ENCODE measurements around the gene GPC6.

DNA sequence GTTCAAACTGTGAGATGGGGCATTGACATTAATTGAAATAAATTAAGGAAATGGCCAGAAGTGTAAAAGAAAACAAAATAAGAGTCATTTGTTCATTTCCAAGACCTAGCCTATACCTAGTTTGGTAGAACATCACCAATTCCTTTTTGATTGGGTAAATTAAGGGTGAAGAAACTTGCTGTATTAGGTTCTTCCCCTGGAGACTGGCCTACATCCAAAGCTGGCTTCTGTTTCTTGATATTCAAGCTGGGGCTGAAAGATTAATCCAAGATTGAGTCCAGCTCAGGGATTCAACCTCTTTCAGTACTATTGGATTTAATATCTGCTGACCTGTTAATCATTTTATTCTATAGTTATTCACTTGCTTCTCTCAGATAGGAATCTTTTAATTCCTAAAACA is 183.2 kb downstream of the GPC6 start:
- TF ChIP-seq, protein P1, sequence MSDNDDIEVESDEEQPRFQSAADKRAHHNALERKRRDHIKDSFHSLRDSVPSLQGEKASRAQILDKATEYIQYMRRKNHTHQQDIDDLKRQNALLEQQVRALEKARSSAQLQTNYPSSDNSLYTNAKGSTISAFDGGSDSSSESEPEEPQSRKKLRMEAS (IDR thresholded peaks at IDR 0.05; ENCODE audit: low read depth): no peak
- TF ChIP-seq, protein P2, sequence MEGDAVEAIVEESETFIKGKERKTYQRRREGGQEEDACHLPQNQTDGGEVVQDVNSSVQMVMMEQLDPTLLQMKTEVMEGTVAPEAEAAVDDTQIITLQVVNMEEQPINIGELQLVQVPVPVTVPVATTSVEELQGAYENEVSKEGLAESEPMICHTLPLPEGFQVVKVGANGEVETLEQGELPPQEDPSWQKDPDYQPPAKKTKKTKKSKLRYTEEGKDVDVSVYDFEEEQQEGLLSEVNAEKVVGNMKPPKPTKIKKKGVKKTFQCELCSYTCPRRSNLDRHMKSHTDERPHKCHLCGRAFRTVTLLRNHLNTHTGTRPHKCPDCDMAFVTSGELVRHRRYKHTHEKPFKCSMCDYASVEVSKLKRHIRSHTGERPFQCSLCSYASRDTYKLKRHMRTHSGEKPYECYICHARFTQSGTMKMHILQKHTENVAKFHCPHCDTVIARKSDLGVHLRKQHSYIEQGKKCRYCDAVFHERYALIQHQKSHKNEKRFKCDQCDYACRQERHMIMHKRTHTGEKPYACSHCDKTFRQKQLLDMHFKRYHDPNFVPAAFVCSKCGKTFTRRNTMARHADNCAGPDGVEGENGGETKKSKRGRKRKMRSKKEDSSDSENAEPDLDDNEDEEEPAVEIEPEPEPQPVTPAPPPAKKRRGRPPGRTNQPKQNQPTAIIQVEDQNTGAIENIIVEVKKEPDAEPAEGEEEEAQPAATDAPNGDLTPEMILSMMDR (IDR thresholded peaks at IDR 0.05): no peak
- TF ChIP-seq, protein P3, sequence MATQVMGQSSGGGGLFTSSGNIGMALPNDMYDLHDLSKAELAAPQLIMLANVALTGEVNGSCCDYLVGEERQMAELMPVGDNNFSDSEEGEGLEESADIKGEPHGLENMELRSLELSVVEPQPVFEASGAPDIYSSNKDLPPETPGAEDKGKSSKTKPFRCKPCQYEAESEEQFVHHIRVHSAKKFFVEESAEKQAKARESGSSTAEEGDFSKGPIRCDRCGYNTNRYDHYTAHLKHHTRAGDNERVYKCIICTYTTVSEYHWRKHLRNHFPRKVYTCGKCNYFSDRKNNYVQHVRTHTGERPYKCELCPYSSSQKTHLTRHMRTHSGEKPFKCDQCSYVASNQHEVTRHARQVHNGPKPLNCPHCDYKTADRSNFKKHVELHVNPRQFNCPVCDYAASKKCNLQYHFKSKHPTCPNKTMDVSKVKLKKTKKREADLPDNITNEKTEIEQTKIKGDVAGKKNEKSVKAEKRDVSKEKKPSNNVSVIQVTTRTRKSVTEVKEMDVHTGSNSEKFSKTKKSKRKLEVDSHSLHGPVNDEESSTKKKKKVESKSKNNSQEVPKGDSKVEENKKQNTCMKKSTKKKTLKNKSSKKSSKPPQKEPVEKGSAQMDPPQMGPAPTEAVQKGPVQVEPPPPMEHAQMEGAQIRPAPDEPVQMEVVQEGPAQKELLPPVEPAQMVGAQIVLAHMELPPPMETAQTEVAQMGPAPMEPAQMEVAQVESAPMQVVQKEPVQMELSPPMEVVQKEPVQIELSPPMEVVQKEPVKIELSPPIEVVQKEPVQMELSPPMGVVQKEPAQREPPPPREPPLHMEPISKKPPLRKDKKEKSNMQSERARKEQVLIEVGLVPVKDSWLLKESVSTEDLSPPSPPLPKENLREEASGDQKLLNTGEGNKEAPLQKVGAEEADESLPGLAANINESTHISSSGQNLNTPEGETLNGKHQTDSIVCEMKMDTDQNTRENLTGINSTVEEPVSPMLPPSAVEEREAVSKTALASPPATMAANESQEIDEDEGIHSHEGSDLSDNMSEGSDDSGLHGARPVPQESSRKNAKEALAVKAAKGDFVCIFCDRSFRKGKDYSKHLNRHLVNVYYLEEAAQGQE (IDR thresholded peaks at IDR 0.05; ENCODE audit: low read depth, low read length): no peak
- TF ChIP-seq POLR2AphosphoS5 (IDR thresholded peaks at IDR 0.05; ENCODE audit: low read depth, low read length) (no peak), MXI1 (IDR thresholded peaks at IDR 0.05; ENCODE audit: low read depth, low read length) (no peak), YY1 (IDR thresholded peaks at IDR 0.05; ENCODE audit: low read depth) (no peak), TEAD4 (IDR thresholded peaks at IDR 0.05; ENCODE audit: borderline replicate concordance, insufficient read depth) (no peak), NFIC (IDR thresholded peaks at IDR 0.05; ENCODE audit: borderline replicate concordance) (no peak), EP300 (IDR thresholded peaks at IDR 0.05; ENCODE audit: borderline replicate concordance in 1 of 2, low read depth in 1 of 2, low read length in 1 of 2) (no peak), JUND (IDR thresholded peaks at IDR 0.05) (no peak), GABPA (IDR thresholded peaks at IDR 0.05; ENCODE audit: low read depth) (no peak)
- TF ChIP-seq, protein P4, sequence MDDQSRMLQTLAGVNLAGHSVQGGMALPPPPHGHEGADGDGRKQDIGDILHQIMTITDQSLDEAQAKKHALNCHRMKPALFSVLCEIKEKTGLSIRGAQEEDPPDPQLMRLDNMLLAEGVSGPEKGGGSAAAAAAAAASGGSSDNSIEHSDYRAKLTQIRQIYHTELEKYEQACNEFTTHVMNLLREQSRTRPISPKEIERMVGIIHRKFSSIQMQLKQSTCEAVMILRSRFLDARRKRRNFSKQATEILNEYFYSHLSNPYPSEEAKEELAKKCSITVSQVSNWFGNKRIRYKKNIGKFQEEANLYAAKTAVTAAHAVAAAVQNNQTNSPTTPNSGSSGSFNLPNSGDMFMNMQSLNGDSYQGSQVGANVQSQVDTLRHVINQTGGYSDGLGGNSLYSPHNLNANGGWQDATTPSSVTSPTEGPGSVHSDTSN (IDR thresholded peaks at IDR 0.05): no peak
- TF ChIP-seq, protein P5, sequence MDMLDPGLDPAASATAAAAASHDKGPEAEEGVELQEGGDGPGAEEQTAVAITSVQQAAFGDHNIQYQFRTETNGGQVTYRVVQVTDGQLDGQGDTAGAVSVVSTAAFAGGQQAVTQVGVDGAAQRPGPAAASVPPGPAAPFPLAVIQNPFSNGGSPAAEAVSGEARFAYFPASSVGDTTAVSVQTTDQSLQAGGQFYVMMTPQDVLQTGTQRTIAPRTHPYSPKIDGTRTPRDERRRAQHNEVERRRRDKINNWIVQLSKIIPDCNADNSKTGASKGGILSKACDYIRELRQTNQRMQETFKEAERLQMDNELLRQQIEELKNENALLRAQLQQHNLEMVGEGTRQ (IDR thresholded peaks at IDR 0.05; ENCODE audit: borderline replicate concordance, low read depth, low read length): no peak
